NT2/D1 (cell line): ENCODE results near the gene CCR2.
"Not testable (repeated sequence)": the region's sequence is repeated elsewhere in the genome, so short reads cannot be mapped to it uniquely, and the experiment has no call there.

Experiments used
- DNase-seq: peaks from one replicate; pipeline ENCODE4 v3.0.0-alpha.2; 2011; ENCODE audit warnings: low read depth, low spot score
- H3K27me3 ChIP-seq: 2 replicates; pipeline ENCODE4 v1.6.0; 2011; ENCODE audit warnings: mild to moderate bottlenecking; ENCODE audit not compliant: insufficient read length, insufficient read depth
- H3K36me3 ChIP-seq: 2 replicates; pipeline ENCODE4 v1.6.1; 2011; ENCODE audit warnings: mild to moderate bottlenecking, low read length, mixed read lengths; ENCODE audit not compliant: insufficient read depth, insufficient read length
- H3K4me1 ChIP-seq: 2 replicates; pipeline ENCODE4 v1.5.1; 2011; ENCODE audit not compliant: insufficient read depth, insufficient read length
- H3K4me3 ChIP-seq: 2 replicates; pipeline ENCODE4 v1.5.1; 2011; ENCODE audit warnings: low read depth; ENCODE audit not compliant: insufficient read length
- H3K9ac ChIP-seq: 2 replicates; pipeline ENCODE4 v1.6.0; 2011; ENCODE audit warnings: low read depth; ENCODE audit not compliant: insufficient read length
- H3K9me3 ChIP-seq: 2 replicates; pipeline ENCODE4 v1.5.1; 2011; ENCODE audit warnings: mild to moderate bottlenecking, low read length; ENCODE audit not compliant: insufficient read depth
- SUZ12 ChIP-seq: IDR thresholded peaks from 2 replicates; pipeline ENCODE4 v1.6.1; 2011; ENCODE audit not compliant: insufficient read length, insufficient read depth; ENCODE audit errors: extremely low read depth
- YY1 ChIP-seq: IDR thresholded peaks from 2 replicates; pipeline ENCODE4 v1.6.1; 2011; ENCODE audit not compliant: insufficient read length, insufficient read depth
- ZNF274 ChIP-seq: IDR thresholded peaks from 2 replicates; pipeline ENCODE4 v1.6.1; 2011; ENCODE audit warnings: mild to moderate bottlenecking, low read depth, low read length

The CCR2 gene

GRCh38 chr3:46380471-46381221 lies 26.7 kb downstream of the CCR2 start:
- TF ChIP-seq YY1 (no peak), ZNF274 (no peak), SUZ12 (no peak)
- Histone ChIP-seq H3K4me3 (no peak overlapping the region), H3K9ac (no peak overlapping the region), H3K36me3 (no peaks in the 10 kb centered on the region), H3K27me3 (no peaks in the 10 kb centered on the region), H3K4me1 (peaks cover 4% of the 10 kb centered on the region), H3K9me3 (no peaks in the 10 kb centered on the region)
- DNase-seq = no peak

GRCh38 chr3:46381625-46382024 lies 27.7 kb downstream of the CCR2 start:
- TF ChIP-seq YY1 (no peak), SUZ12 (no peak), ZNF274 (no peak)

GRCh38 chr3:46383211-46383950 lies 29.5 kb downstream of the CCR2 start:
- no peak for DNase-seq
- Histone ChIP-seq H3K9me3 (peaks cover 9% of the 10 kb centered on the region; the same call in 1 of the 2 replicates), H3K4me1 (peaks cover 4% of the 10 kb centered on the region), H3K4me3 (no peak overlapping the region), H3K27me3 (no peaks in the 10 kb centered on the region), H3K9ac (no peak overlapping the region), H3K36me3 (no peaks in the 10 kb centered on the region)
- no peak for TF ChIP-seq SUZ12
- no peak for TF ChIP-seq YY1
- no peak for TF ChIP-seq ZNF274

More at GRCh38 chr3:46381625-46382024, 27.7 kb downstream of the CCR2 start:
- H3K9ac ChIP-seq = no peak overlapping the region
- no peaks in the 10 kb centered on the region for H3K27me3 ChIP-seq
- no peaks in the 10 kb centered on the region for H3K9me3 ChIP-seq
- peaks cover 4% of the 10 kb centered on the region for H3K4me1 ChIP-seq
- DNase-seq = no peak
- no peak overlapping the region for H3K4me3 ChIP-seq
- no peaks in the 10 kb centered on the region for H3K36me3 ChIP-seq

- H3K9ac ChIP-seq = no peak overlapping the region
- peaks cover 4% of the 10 kb centered on the region for H3K4me1 ChIP-seq
- no peak for DNase-seq
- no peaks in the 10 kb centered on the region for H3K27me3 ChIP-seq
- H3K4me3 ChIP-seq = no peak overlapping the region
- no peaks in the 10 kb centered on the region for H3K36me3 ChIP-seq
- TF ChIP-seq YY1 (no peak), SUZ12 (no peak), ZNF274 (no peak)
- peaks cover 12% of the 10 kb centered on the region; the same call in 1 of the 2 replicates for H3K9me3 ChIP-seq
Observed at GRCh38 chr3:46383951-46384330, 30.0 kb downstream of the CCR2 start.

- no peaks in the 10 kb centered on the region for H3K4me1 ChIP-seq
- DNase-seq = no peak
- TF ChIP-seq SUZ12 = no peak
- TF ChIP-seq YY1 = no peak
- no peak for TF ChIP-seq ZNF274
- H3K4me3 ChIP-seq = no peak overlapping the region
- H3K27me3 ChIP-seq = no peaks in the 10 kb centered on the region
- H3K9me3 ChIP-seq = peaks cover 17% of the 10 kb centered on the region; the same call in 1 of the 2 replicates
- no peak overlapping the region for H3K9ac ChIP-seq
- H3K36me3 ChIP-seq = no peaks in the 10 kb centered on the region
Observed at GRCh38 chr3:46386205-46386604, 32.3 kb downstream of the CCR2 start.

- H3K36me3 ChIP-seq, DNase-seq, H3K27me3 ChIP-seq, H3K9ac ChIP-seq, H3K4me3 ChIP-seq, H3K4me1 ChIP-seq: not testable (repeated sequence)
- peaks cover 23% of the 10 kb centered on the region; the same call in 1 of the 2 replicates for H3K9me3 ChIP-seq
Observed at GRCh38 chr3:46388847-46389246, 34.9 kb downstream of the CCR2 start.

GRCh38 chr3:46389306-46389705 lies 35.4 kb downstream of the CCR2 start:
- DNase-seq = no peak
- Histone ChIP-seq H3K9ac (no peak overlapping the region), H3K4me1 (peaks cover 2% of the 10 kb centered on the region), H3K36me3 (no peaks in the 10 kb centered on the region), H3K4me3 (no peak overlapping the region), H3K27me3 (no peaks in the 10 kb centered on the region), H3K9me3 (peaks cover 23% of the 10 kb centered on the region; the same call in 1 of the 2 replicates)
- TF ChIP-seq SUZ12 = no peak
- no peak for TF ChIP-seq ZNF274
- no peak for TF ChIP-seq YY1

- peaks cover 23% of the 10 kb centered on the region; the same call in 1 of the 2 replicates for H3K9me3 ChIP-seq
- not testable (repeated sequence) for H3K9ac ChIP-seq, H3K4me3 ChIP-seq, H3K36me3 ChIP-seq, H3K27me3 ChIP-seq, DNase-seq, H3K4me1 ChIP-seq
Observed at GRCh38 chr3:46391526-46391925, 37.6 kb downstream of the CCR2 start.
